ENCODE data around the gene FMNL1.

Gene FMNL1

GRCh38 chr17:45289301-45290268 is 67.9 kb downstream of the FMNL1 start:
- DNase-seq: no peak
- H3K4me3 ChIP-seq (ENCODE audit: insufficient read depth, low read depth, low read length, poor library complexity, severe bottlenecking): no peak overlapping the region
- peaks cover 7% of the 10 kb centered on the region for H3K4me1 ChIP-seq (ENCODE audit: control insufficient read depth, insufficient read depth, low read length, poor library complexity, severe bottlenecking)
- H3K36me3 ChIP-seq (ENCODE audit: control insufficient read depth, insufficient read depth, low read length): peaks cover 58% of the 10 kb centered on the region
- H3K27ac ChIP-seq (ENCODE audit: insufficient read depth, low read length, poor library complexity, severe bottlenecking): no peak overlapping the region
- H3K9me3 ChIP-seq (ENCODE audit: control insufficient read depth, low read length): no peaks in the 10 kb centered on the region
- H3K27me3 ChIP-seq (replicated peaks; ENCODE audit: control insufficient read depth, insufficient read depth, low read length, poor library complexity, severe bottlenecking): no peaks in the 10 kb centered on the region

- no peaks in the 10 kb centered on the region for H3K9me3 ChIP-seq (ENCODE audit: control insufficient read depth, low read length)
- H3K4me3 ChIP-seq (ENCODE audit: insufficient read depth, low read depth, low read length, poor library complexity, severe bottlenecking): no peak overlapping the region
- H3K27ac ChIP-seq (ENCODE audit: insufficient read depth, low read length, poor library complexity, severe bottlenecking): no peak overlapping the region
- DNase-seq: no peak
- H3K27me3 ChIP-seq (replicated peaks; ENCODE audit: control insufficient read depth, insufficient read depth, low read length, poor library complexity, severe bottlenecking): no peaks in the 10 kb centered on the region
- peaks cover 54% of the 10 kb centered on the region for H3K36me3 ChIP-seq (ENCODE audit: control insufficient read depth, insufficient read depth, low read length)
- H3K4me1 ChIP-seq (ENCODE audit: control insufficient read depth, insufficient read depth, low read length, poor library complexity, severe bottlenecking): peaks cover 7% of the 10 kb centered on the region
Measured at GRCh38 chr17:45290269-45290765, 68.6 kb downstream of the FMNL1 start.

GRCh38 chr17:45291171-45291805 is 69.6 kb downstream of the FMNL1 start:
- Histone ChIP-seq H3K36me3 (ENCODE audit: control insufficient read depth, insufficient read depth, low read length) (peaks cover 50% of the 10 kb centered on the region), H3K4me3 (ENCODE audit: insufficient read depth, low read depth, low read length, poor library complexity, severe bottlenecking) (no peak overlapping the region), H3K9me3 (ENCODE audit: control insufficient read depth, low read length) (no peaks in the 10 kb centered on the region), H3K4me1 (ENCODE audit: control insufficient read depth, insufficient read depth, low read length, poor library complexity, severe bottlenecking) (peaks cover 10% of the 10 kb centered on the region), H3K27ac (ENCODE audit: insufficient read depth, low read length, poor library complexity, severe bottlenecking) (no peak overlapping the region), H3K27me3 (replicated peaks; ENCODE audit: control insufficient read depth, insufficient read depth, low read length, poor library complexity, severe bottlenecking) (no peaks in the 10 kb centered on the region)
- no peak for DNase-seq

GRCh38 chr17:45292696-45293412 is 71.2 kb downstream of the FMNL1 start:
- H3K36me3 ChIP-seq (ENCODE audit: control insufficient read depth, insufficient read depth, low read length): peaks cover 35% of the 10 kb centered on the region
- H3K27ac ChIP-seq (ENCODE audit: insufficient read depth, low read length, poor library complexity, severe bottlenecking): no peak overlapping the region
- H3K27me3 ChIP-seq (replicated peaks; ENCODE audit: control insufficient read depth, insufficient read depth, low read length, poor library complexity, severe bottlenecking): no peaks in the 10 kb centered on the region
- no peak overlapping the region for H3K4me3 ChIP-seq (ENCODE audit: insufficient read depth, low read depth, low read length, poor library complexity, severe bottlenecking)
- no peak for DNase-seq
- peaks cover 15% of the 10 kb centered on the region for H3K4me1 ChIP-seq (ENCODE audit: control insufficient read depth, insufficient read depth, low read length, poor library complexity, severe bottlenecking)
- no peaks in the 10 kb centered on the region for H3K9me3 ChIP-seq (ENCODE audit: control insufficient read depth, low read length)

GRCh38 chr17:45293413-45294211 is 71.9 kb downstream of the FMNL1 start:
- DNase-seq: no peak
- Histone ChIP-seq H3K27me3 (replicated peaks; ENCODE audit: control insufficient read depth, insufficient read depth, low read length, poor library complexity, severe bottlenecking) (no peaks in the 10 kb centered on the region), H3K4me3 (ENCODE audit: insufficient read depth, low read depth, low read length, poor library complexity, severe bottlenecking) (no peak overlapping the region), H3K4me1 (ENCODE audit: control insufficient read depth, insufficient read depth, low read length, poor library complexity, severe bottlenecking) (peaks cover 15% of the 10 kb centered on the region), H3K27ac (ENCODE audit: insufficient read depth, low read length, poor library complexity, severe bottlenecking) (peak overlapping the region; percentile 9), H3K9me3 (ENCODE audit: control insufficient read depth, low read length) (no peaks in the 10 kb centered on the region), H3K36me3 (ENCODE audit: control insufficient read depth, insufficient read depth, low read length) (peaks cover 29% of the 10 kb centered on the region)

DNA sequence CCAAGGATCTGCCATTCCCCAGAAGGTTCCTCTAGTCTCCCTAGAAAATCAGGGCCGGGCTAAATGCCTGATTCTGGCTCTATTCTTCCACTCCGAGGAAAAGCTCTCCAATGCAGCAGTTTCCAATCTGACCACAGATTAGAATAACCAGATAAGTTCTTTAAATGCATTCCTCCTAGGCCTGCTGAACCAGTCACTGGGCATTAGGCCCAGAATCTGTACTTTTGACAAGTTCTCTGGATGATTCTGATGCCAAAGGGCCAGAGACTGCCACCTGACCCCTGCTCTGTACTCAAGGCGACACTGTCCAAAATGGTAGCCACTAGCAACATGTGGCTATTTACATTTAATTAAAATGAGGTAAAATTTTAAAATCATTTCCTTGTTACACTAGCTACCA is 72.8 kb downstream of the FMNL1 start:
- Histone ChIP-seq H3K4me1 (ENCODE audit: control insufficient read depth, insufficient read depth, low read length, poor library complexity, severe bottlenecking) (peaks cover 15% of the 10 kb centered on the region), H3K4me3 (ENCODE audit: insufficient read depth, low read depth, low read length, poor library complexity, severe bottlenecking) (no peak overlapping the region), H3K36me3 (ENCODE audit: control insufficient read depth, insufficient read depth, low read length) (peaks cover 28% of the 10 kb centered on the region), H3K27me3 (replicated peaks; ENCODE audit: control insufficient read depth, insufficient read depth, low read length, poor library complexity, severe bottlenecking) (no peaks in the 10 kb centered on the region), H3K27ac (ENCODE audit: insufficient read depth, low read length, poor library complexity, severe bottlenecking) (peak overlapping the region; percentile 9), H3K9me3 (ENCODE audit: control insufficient read depth, low read length) (no peaks in the 10 kb centered on the region)
- no peak for DNase-seq

DNA sequence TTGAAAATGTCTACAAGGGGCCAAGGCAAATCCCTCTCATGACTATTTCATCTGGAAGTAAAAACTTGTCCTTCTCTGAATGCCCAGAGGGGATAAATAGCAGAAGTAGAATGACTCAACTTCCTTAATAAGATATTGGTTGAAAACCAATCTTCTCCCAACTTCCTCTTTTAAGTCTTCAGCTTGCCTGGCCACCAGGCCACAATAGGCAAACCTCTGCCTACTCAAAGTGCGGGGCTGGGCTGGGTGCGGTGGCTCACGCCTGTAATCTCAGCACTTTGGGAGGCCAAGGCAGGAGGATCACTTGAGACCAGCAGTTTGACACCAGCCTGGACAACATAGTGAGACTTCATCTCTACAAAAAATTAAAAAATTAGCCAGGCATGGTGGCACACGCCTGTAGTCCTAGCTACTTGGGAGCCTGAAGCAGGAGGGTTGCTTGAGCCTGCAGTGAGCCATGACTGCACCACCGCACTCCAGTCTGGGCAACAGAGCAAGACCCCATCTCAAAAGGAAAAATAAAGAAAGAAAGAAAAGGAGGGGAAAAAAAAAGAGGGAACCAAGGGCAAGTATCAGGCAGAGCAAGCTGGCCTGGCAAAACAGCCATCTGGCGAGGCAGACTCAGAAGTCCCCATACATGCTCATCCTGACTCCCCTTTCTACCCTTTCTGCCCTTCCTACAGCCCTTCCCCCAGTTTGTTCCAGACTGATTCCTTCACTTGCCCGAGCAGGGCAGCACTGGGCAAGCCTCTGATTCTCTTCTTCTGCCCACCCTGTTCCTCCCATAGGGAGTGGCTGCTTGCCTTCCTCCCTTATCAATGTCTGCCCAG is 74.5 kb downstream of the FMNL1 start:
- Histone ChIP-seq H3K27ac (ENCODE audit: insufficient read depth, low read length, poor library complexity, severe bottlenecking) (no peak overlapping the region), H3K4me3 (ENCODE audit: insufficient read depth, low read depth, low read length, poor library complexity, severe bottlenecking) (no peak overlapping the region), H3K9me3 (ENCODE audit: control insufficient read depth, low read length) (no peaks in the 10 kb centered on the region), H3K27me3 (replicated peaks; ENCODE audit: control insufficient read depth, insufficient read depth, low read length, poor library complexity, severe bottlenecking) (no peaks in the 10 kb centered on the region), H3K36me3 (ENCODE audit: control insufficient read depth, insufficient read depth, low read length) (peaks cover 12% of the 10 kb centered on the region), H3K4me1 (ENCODE audit: control insufficient read depth, insufficient read depth, low read length, poor library complexity, severe bottlenecking) (peaks cover 20% of the 10 kb centered on the region)
- no peak for DNase-seq

GRCh38 chr17:45296833-45297124 is 75.1 kb downstream of the FMNL1 start:
- no peaks in the 10 kb centered on the region for H3K27me3 ChIP-seq (replicated peaks; ENCODE audit: control insufficient read depth, insufficient read depth, low read length, poor library complexity, severe bottlenecking)
- DNase-seq: no peak
- H3K4me1 ChIP-seq (ENCODE audit: control insufficient read depth, insufficient read depth, low read length, poor library complexity, severe bottlenecking): peaks cover 20% of the 10 kb centered on the region
- no peaks in the 10 kb centered on the region for H3K9me3 ChIP-seq (ENCODE audit: control insufficient read depth, low read length)
- no peak overlapping the region for H3K27ac ChIP-seq (ENCODE audit: insufficient read depth, low read length, poor library complexity, severe bottlenecking)
- H3K36me3 ChIP-seq (ENCODE audit: control insufficient read depth, insufficient read depth, low read length): peaks cover 12% of the 10 kb centered on the region
- H3K4me3 ChIP-seq (ENCODE audit: insufficient read depth, low read depth, low read length, poor library complexity, severe bottlenecking): no peak overlapping the region

Measured in effector memory CD4-positive, alpha-beta T cell (primary cell).